ENCODE data around the gene PLA2G7.
A peak's percentile ranks its signal among the peaks of the same experiment; 100 is the strongest.

PLA2G7 gene

GRCh38 chr6:46755865-46756264, 20.7 kb upstream of the PLA2G7 start:
- H3K27me3 ChIP-seq (ENCODE audit: insufficient read depth, low read length, poor library complexity), result no peaks in the 10 kb centered on the region
- no peak overlapping the region for H4K5ac ChIP-seq (ENCODE audit: low read length)
- no peaks in the 10 kb centered on the region for H3K79me2 ChIP-seq (ENCODE audit: control insufficient read depth, insufficient read depth, low read length)
- H3K18ac ChIP-seq (ENCODE audit: low read length), result no peak overlapping the region
- DNase-seq, result no peak
- H3K27ac ChIP-seq (ENCODE audit: low read depth, low read length), result no peak overlapping the region
- no peaks in the 10 kb centered on the region for H3K36me3 ChIP-seq (ENCODE audit: control insufficient read depth, insufficient read depth, low read length)
- no peak overlapping the region for H2BK5ac ChIP-seq (ENCODE audit: low read length)
- no peak overlapping the region for H3K4me3 ChIP-seq (ENCODE audit: low read length)
- no peak overlapping the region for H2AK5ac ChIP-seq (ENCODE audit: low read length)
- no peaks in the 10 kb centered on the region for H3K79me1 ChIP-seq (ENCODE audit: low read length)
- WGBS (ENCODE audit: extremely low coverage, insufficient coverage, low lambda C conversion rate), result no CpG with 5 or more reads among the region's 1 CpG
- no peak overlapping the region for H3K23ac ChIP-seq (ENCODE audit: low read length)
- no peak overlapping the region for H3K4me2 ChIP-seq (ENCODE audit: low read length)
- H2BK120ac ChIP-seq (ENCODE audit: low read depth, low read length), result no peak overlapping the region
- no peak overlapping the region for H2BK15ac ChIP-seq (replicated peaks; ENCODE audit: low read depth)
- no peak overlapping the region for H3K4ac ChIP-seq (ENCODE audit: low read depth, low read length)
- H4K8ac ChIP-seq (ENCODE audit: low read depth, low read length), result no peak overlapping the region
- H3K56ac ChIP-seq (ENCODE audit: low read length), result no peak overlapping the region
- no peak overlapping the region for H3K9ac ChIP-seq (ENCODE audit: low read length)
- no peaks in the 10 kb centered on the region for H3K4me1 ChIP-seq (ENCODE audit: control insufficient read depth, low read depth, low read length)

- Histone ChIP-seq H3K18ac (ENCODE audit: low read length) (no peak overlapping the region), H3K9ac (ENCODE audit: low read length) (no peak overlapping the region), H3K23ac (ENCODE audit: low read length) (no peak overlapping the region), H3K4me1 (ENCODE audit: control insufficient read depth, low read depth, low read length) (no peaks in the 10 kb centered on the region), H3K4me2 (ENCODE audit: low read length) (no peak overlapping the region), H4K8ac (ENCODE audit: low read depth, low read length) (no peak overlapping the region), H3K36me3 (ENCODE audit: control insufficient read depth, insufficient read depth, low read length) (no peaks in the 10 kb centered on the region), H2BK15ac (replicated peaks; ENCODE audit: low read depth) (no peak overlapping the region), H2BK5ac (ENCODE audit: low read length) (no peak overlapping the region), H3K56ac (ENCODE audit: low read length) (no peak overlapping the region), H4K5ac (ENCODE audit: low read length) (no peak overlapping the region), H3K79me2 (ENCODE audit: control insufficient read depth, insufficient read depth, low read length) (no peaks in the 10 kb centered on the region), H3K27ac (ENCODE audit: low read depth, low read length) (no peak overlapping the region), H3K27me3 (ENCODE audit: insufficient read depth, low read length, poor library complexity) (no peaks in the 10 kb centered on the region), H2AK5ac (ENCODE audit: low read length) (no peak overlapping the region), H3K4me3 (ENCODE audit: low read length) (no peak overlapping the region), H3K4ac (ENCODE audit: low read depth, low read length) (no peak overlapping the region), H3K79me1 (ENCODE audit: low read length) (no peaks in the 10 kb centered on the region), H2BK120ac (ENCODE audit: low read depth, low read length) (no peak overlapping the region)
- no CpG with 5 or more reads among the region's 3 CpGs for WGBS (ENCODE audit: extremely low coverage, insufficient coverage, low lambda C conversion rate)
- no peak for DNase-seq
Measured at GRCh38 chr6:46751658-46752057, 16.5 kb upstream of the PLA2G7 start.

GRCh38 chr6:46749731-46750130, 14.6 kb upstream of the PLA2G7 start:
- H3K4me2 ChIP-seq (ENCODE audit: low read length), result no peak overlapping the region
- H3K56ac ChIP-seq (ENCODE audit: low read length), result no peak overlapping the region
- no peak overlapping the region for H2BK15ac ChIP-seq (replicated peaks; ENCODE audit: low read depth)
- H3K4me1 ChIP-seq (ENCODE audit: control insufficient read depth, low read depth, low read length), result no peaks in the 10 kb centered on the region
- no peak overlapping the region for H3K9ac ChIP-seq (ENCODE audit: low read length)
- peak; percentile 34 for DNase-seq
- no peak overlapping the region for H3K4ac ChIP-seq (ENCODE audit: low read depth, low read length)
- no peak overlapping the region for H2AK5ac ChIP-seq (ENCODE audit: low read length)
- H3K23ac ChIP-seq (ENCODE audit: low read length), result no peak overlapping the region
- no peak overlapping the region for H2BK5ac ChIP-seq (ENCODE audit: low read length)
- H3K36me3 ChIP-seq (ENCODE audit: control insufficient read depth, insufficient read depth, low read length), result no peaks in the 10 kb centered on the region
- H3K27me3 ChIP-seq (ENCODE audit: insufficient read depth, low read length, poor library complexity), result no peaks in the 10 kb centered on the region
- H4K8ac ChIP-seq (ENCODE audit: low read depth, low read length), result no peak overlapping the region
- no peak overlapping the region for H3K18ac ChIP-seq (ENCODE audit: low read length)
- H3K4me3 ChIP-seq (ENCODE audit: low read length), result no peak overlapping the region
- WGBS (ENCODE audit: extremely low coverage, insufficient coverage, low lambda C conversion rate), result no CpG with 5 or more reads among the region's 5 CpGs
- H3K79me1 ChIP-seq (ENCODE audit: low read length), result no peaks in the 10 kb centered on the region
- no peak overlapping the region for H4K5ac ChIP-seq (ENCODE audit: low read length)
- no peak overlapping the region for H2BK120ac ChIP-seq (ENCODE audit: low read depth, low read length)
- H3K79me2 ChIP-seq (ENCODE audit: control insufficient read depth, insufficient read depth, low read length), result no peaks in the 10 kb centered on the region
- no peak overlapping the region for H3K27ac ChIP-seq (ENCODE audit: low read depth, low read length)

- H3K4me1 ChIP-seq (ENCODE audit: control insufficient read depth, low read depth, low read length), result no peaks in the 10 kb centered on the region
- H2AK5ac ChIP-seq (ENCODE audit: low read length), result no peak overlapping the region
- no peak overlapping the region for H2BK15ac ChIP-seq (replicated peaks; ENCODE audit: low read depth)
- H4K5ac ChIP-seq (ENCODE audit: low read length), result no peak overlapping the region
- WGBS (ENCODE audit: extremely low coverage, insufficient coverage, low lambda C conversion rate), result no CpG with 5 or more reads among the region's 5 CpGs
- no peak for DNase-seq
- no peak overlapping the region for H2BK5ac ChIP-seq (ENCODE audit: low read length)
- H3K23ac ChIP-seq (ENCODE audit: low read length), result no peak overlapping the region
- no peaks in the 10 kb centered on the region for H3K79me2 ChIP-seq (ENCODE audit: control insufficient read depth, insufficient read depth, low read length)
- no peaks in the 10 kb centered on the region for H3K36me3 ChIP-seq (ENCODE audit: control insufficient read depth, insufficient read depth, low read length)
- H2BK120ac ChIP-seq (ENCODE audit: low read depth, low read length), result no peak overlapping the region
- H3K56ac ChIP-seq (ENCODE audit: low read length), result no peak overlapping the region
- H3K79me1 ChIP-seq (ENCODE audit: low read length), result no peaks in the 10 kb centered on the region
- no peak overlapping the region for H3K4me2 ChIP-seq (ENCODE audit: low read length)
- no peak overlapping the region for H4K8ac ChIP-seq (ENCODE audit: low read depth, low read length)
- no peak overlapping the region for H3K18ac ChIP-seq (ENCODE audit: low read length)
- no peak overlapping the region for H3K27ac ChIP-seq (ENCODE audit: low read depth, low read length)
- H3K27me3 ChIP-seq (ENCODE audit: insufficient read depth, low read length, poor library complexity), result no peaks in the 10 kb centered on the region
- no peak overlapping the region for H3K4me3 ChIP-seq (ENCODE audit: low read length)
- H3K4ac ChIP-seq (ENCODE audit: low read depth, low read length), result no peak overlapping the region
- no peak overlapping the region for H3K9ac ChIP-seq (ENCODE audit: low read length)
Measured at GRCh38 chr6:46748940-46749503, 13.8 kb upstream of the PLA2G7 start.

GRCh38 chr6:46746696-46747095, 11.5 kb upstream of the PLA2G7 start, which contains the start of gene ANKRD66:
TSS of gene ANKRD66 (plus strand) at chr6:46746933. CDS start at chr6:46751949, 5,016 bp downstream.
- no peak within 1 kb of the TSS for H2BK15ac ChIP-seq (replicated peaks; ENCODE audit: low read depth)
- H3K4ac ChIP-seq (ENCODE audit: low read depth, low read length), result no peak within 1 kb of the TSS
- no peaks in the 10 kb centered on the region for H3K79me2 ChIP-seq (ENCODE audit: control insufficient read depth, insufficient read depth, low read length)
- no peak within 1 kb of the TSS for H3K4me2 ChIP-seq (ENCODE audit: low read length)
- no peak within 1 kb of the TSS for H3K4me3 ChIP-seq (ENCODE audit: low read length)
- H2AK5ac ChIP-seq (ENCODE audit: low read length), result no peak within 1 kb of the TSS
- H4K5ac ChIP-seq (ENCODE audit: low read length), result no peak within 1 kb of the TSS
- H4K8ac ChIP-seq (ENCODE audit: low read depth, low read length), result no peak within 1 kb of the TSS
- H2BK120ac ChIP-seq (ENCODE audit: low read depth, low read length), result no peak within 1 kb of the TSS
- no peak within 1 kb of the TSS for H3K18ac ChIP-seq (ENCODE audit: low read length)
- peak; percentile 38 for DNase-seq
- no peaks in the 10 kb centered on the region for H3K79me1 ChIP-seq (ENCODE audit: low read length)
- no peaks in the 10 kb centered on the region for H3K27me3 ChIP-seq (ENCODE audit: insufficient read depth, low read length, poor library complexity)
- WGBS (ENCODE audit: extremely low coverage, insufficient coverage, low lambda C conversion rate), result no CpG with 5 or more reads among the region's 1 CpG
- no peak within 1 kb of the TSS for H3K27ac ChIP-seq (ENCODE audit: low read depth, low read length)
- H3K56ac ChIP-seq (ENCODE audit: low read length), result no peak within 1 kb of the TSS
- H3K4me1 ChIP-seq (ENCODE audit: control insufficient read depth, low read depth, low read length), result no peaks in the 10 kb centered on the region
- no peak within 1 kb of the TSS for H3K9ac ChIP-seq (ENCODE audit: low read length)
- no peaks in the 10 kb centered on the region for H3K36me3 ChIP-seq (ENCODE audit: control insufficient read depth, insufficient read depth, low read length)
- H2BK5ac ChIP-seq (ENCODE audit: low read length), result no peak within 1 kb of the TSS
- H3K23ac ChIP-seq (ENCODE audit: low read length), result no peak within 1 kb of the TSS

- Histone ChIP-seq H4K8ac (ENCODE audit: low read depth, low read length) (no peak overlapping the region), H3K79me2 (ENCODE audit: control insufficient read depth, insufficient read depth, low read length) (no peaks in the 10 kb centered on the region), H4K5ac (ENCODE audit: low read length) (no peak overlapping the region), H3K23ac (ENCODE audit: low read length) (no peak overlapping the region), H2AK5ac (ENCODE audit: low read length) (no peak overlapping the region), H2BK5ac (ENCODE audit: low read length) (no peak overlapping the region), H3K4me2 (ENCODE audit: low read length) (no peak overlapping the region), H3K79me1 (ENCODE audit: low read length) (no peaks in the 10 kb centered on the region), H3K9ac (ENCODE audit: low read length) (no peak overlapping the region), H3K27ac (ENCODE audit: low read depth, low read length) (no peak overlapping the region), H3K18ac (ENCODE audit: low read length) (no peak overlapping the region), H3K4ac (ENCODE audit: low read depth, low read length) (no peak overlapping the region), H3K56ac (ENCODE audit: low read length) (no peak overlapping the region), H3K4me1 (ENCODE audit: control insufficient read depth, low read depth, low read length) (no peaks in the 10 kb centered on the region), H3K4me3 (ENCODE audit: low read length) (no peak overlapping the region), H2BK120ac (ENCODE audit: low read depth, low read length) (no peak overlapping the region), H3K36me3 (ENCODE audit: control insufficient read depth, insufficient read depth, low read length) (no peaks in the 10 kb centered on the region), H2BK15ac (replicated peaks; ENCODE audit: low read depth) (no peak overlapping the region), H3K27me3 (ENCODE audit: insufficient read depth, low read length, poor library complexity) (no peaks in the 10 kb centered on the region)
- no peak for DNase-seq
- no CpG with 5 or more reads among the region's 2 CpGs for WGBS (ENCODE audit: extremely low coverage, insufficient coverage, low lambda C conversion rate)
Measured at GRCh38 chr6:46745973-46746372, 10.8 kb upstream of the PLA2G7 start.
